HG02884 (cell line): ENCODE measurements around the gene MCOLN1.

Source experiments
- ATAC-seq: cut with Tn5 transposase; IDR thresholded peaks from one replicate; pipeline ENCODE4 v1.9.1; 2021; ENCODE audit warnings: mild to moderate bottlenecking, moderate library complexity; ENCODE audit not compliant: unreplicated experiment

MCOLN1 gene

DNA sequence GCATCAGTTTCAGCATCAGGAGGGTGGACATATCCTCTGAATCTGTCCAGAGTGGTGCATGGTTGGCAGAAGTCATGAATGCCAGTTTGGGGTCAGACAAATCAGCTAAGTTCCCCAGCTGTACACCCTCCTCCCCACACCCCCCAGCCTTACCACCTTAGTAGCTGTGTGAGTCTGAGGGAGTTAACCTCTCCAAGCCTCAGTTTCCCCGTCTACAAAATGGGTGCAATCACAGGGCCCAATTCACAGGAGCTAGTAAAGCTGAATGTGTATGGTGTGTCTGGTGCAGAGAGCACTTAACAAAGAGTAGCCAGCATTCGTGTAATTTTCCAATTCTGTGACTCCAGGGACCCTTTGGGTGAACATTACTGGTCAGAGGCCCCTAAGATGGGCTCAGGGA lies 19.9 kb upstream of the MCOLN1 start:
- ATAC-seq, result no peak

DNA sequence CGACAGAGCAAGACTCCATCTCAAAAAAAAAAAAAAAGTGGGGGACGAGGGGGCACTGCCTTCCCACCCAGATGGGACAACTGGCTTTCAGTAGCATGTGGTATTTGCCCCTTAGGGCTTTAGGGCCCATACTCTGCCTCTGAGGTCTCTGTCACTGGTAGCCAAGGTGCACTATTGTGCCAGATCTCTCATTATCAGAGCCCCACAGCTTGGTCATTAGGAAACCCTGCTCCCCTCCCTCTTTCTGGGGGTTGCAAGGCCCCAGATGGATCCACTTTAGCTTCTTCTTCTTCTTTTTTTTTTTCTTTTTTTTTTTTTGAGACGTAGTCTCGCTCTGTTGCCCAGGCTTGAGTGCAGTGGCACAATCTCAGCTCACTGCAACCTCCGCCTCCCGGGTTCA lies 17.7 kb upstream of the MCOLN1 start:
- ATAC-seq, result no peak

DNA sequence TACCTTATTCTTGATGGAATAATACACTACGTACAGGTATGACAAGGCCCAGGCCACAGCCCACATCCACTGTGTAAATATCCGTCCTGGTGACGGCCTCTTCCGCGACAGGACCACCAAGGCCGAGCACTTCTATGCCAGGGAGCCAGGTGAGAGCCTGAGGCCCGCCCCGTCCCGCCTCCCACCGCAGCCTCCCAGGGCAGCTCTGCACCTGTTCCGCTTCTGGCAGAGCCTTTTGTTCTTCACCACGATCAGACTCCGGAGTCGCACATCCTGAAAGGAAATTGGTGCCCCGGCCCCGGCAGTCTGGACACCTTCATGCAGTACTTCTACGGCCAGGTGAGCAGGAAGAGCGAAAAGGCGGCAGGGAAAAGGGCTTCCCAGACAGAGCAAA lies 17.1 kb upstream of the MCOLN1 start:
- ATAC-seq, result no peak

DNA sequence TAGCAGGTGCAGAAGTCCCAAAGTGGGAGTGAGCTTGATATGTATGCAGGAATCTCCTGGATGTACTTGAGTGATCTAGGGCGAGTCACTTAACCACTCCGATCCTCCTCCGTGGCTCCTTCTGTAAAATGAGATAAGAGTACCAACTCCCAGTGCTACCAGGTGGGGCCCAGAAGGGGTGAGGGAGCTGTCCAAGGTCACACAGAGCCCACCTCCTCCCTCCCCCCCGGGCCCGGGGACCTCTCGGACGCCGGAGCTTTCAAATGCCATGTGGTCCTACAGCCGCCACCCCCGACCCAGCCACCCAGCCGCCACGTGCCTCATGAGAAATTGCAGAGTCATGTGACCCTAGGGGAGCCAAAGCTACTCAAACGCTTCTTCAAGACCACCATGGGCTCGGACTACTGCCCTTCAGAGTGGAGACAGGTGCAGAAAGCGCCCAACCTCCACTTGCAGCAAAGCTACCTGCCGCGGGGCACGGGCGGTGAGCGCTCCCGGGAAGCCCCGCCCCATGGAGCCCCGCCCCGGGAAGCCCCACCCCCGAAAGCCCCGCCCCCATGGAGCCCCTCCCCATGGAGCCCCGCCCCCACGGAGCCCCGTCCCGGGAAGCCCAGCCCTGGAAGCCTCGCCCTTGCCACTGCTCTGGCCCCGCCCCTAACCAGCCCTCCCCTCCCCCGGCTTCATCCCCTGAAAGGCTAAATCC lies 16.6 kb upstream of the MCOLN1 start:
- ATAC-seq, result no peak

DNA sequence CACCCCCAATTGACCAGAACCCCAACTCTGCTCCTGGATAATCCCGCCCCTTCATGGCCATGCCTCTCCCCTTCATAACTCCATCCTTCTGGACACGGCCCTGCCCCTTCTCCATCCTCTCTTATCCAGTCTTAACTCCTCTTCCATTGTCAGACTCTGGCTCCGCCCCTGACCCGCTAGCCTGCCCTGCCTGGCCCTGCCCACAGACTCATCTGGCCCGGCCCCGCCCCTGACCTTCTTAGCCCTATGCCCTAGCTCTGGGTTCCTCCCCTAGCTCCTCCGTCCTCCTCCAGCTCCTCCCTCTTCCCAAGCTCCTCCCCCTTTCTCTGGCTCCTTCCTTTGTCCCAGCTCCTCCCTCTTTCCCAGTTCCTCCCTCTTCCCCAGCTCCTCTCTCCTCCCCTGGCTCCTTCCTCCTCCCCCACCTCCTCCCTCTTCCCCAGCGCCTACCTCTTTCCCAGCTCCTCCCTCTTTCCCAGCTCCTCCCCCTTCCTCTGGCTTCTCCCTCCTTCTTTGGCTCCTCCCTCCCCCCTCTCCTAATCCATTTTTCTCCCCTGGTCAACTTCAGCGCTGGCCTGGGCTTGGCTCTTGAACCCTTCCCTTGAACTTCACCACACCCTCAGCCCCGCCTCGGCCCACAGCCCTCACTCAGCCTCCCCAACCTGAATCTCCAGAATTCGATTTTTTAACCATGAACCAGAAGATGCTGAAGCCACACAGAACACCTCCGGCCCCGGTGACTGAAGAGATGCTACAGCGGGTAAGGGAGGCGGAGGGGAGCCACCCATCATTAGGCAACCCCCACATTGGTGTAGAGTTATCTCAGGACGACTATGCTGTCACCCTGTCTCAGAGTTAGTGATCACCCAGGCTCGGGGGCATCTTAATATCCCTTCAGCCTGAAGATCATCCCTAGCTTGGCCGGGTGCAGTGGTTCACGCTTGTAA lies 15.8 kb upstream of the MCOLN1 start:
- ATAC-seq, result no peak

DNA sequence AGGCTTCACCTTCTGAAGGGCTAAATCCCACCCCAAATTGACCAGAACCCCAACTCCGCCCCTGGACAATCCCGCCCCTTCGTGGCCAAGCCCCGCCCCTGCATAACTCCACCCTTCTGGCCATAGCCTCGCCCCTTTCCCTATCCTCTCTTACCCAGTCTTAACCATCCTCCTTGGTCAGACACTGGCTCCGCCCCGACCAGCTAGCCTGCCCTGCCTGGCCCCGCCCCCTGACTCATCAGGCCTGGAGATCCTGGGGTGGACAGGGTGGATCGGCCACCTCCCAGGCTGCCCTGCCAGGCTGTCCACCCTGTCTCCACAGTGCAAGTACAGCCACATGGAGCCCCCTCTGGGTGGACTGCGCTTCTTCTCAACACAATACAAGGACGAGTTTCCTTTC lies 14.5 kb upstream of the MCOLN1 start:
- ATAC-seq, result no peak

DNA sequence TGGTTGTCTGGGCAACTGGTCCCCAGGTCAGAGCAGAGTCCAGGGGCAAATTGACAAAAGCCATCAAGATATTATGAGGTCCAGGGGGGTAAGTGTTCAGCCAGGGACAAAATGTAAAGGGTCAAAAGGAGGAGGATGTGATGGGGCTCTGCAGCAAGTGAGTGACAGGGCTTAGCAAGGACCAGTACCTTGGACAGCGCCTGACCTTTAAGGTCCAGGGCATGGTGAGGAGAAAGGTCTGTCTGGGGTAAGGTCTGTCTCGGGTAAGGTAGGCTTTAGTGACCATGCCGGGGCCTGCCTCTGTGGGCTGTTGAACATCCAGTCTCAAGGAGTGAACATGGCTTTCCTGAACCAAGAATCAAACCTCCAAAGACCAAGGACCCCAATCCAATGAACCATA lies 12.8 kb upstream of the MCOLN1 start:
- no peak for ATAC-seq

DNA sequence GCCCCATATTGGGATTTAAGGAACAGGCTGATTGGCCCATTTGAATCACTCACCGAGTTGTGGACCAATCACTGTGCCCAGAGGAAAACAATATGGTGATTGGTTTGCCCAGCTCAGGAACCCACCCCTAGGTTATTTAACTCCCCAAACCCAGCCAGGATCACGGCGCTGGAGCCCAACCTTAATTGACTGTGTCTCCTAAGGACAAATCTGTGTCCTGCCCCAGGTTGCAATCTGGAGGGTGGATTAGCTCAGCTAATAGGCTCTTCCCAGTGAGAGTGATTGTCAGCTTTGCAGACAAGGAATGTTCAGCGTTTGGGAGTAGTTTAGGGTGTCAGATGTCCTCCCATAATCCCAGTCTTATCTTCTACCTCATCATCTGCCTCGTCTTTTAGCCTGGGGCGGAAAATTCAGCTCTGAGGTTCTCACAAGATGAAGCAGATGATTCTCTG lies 10.0 kb upstream of the MCOLN1 start:
- ATAC-seq, result no peak

DNA sequence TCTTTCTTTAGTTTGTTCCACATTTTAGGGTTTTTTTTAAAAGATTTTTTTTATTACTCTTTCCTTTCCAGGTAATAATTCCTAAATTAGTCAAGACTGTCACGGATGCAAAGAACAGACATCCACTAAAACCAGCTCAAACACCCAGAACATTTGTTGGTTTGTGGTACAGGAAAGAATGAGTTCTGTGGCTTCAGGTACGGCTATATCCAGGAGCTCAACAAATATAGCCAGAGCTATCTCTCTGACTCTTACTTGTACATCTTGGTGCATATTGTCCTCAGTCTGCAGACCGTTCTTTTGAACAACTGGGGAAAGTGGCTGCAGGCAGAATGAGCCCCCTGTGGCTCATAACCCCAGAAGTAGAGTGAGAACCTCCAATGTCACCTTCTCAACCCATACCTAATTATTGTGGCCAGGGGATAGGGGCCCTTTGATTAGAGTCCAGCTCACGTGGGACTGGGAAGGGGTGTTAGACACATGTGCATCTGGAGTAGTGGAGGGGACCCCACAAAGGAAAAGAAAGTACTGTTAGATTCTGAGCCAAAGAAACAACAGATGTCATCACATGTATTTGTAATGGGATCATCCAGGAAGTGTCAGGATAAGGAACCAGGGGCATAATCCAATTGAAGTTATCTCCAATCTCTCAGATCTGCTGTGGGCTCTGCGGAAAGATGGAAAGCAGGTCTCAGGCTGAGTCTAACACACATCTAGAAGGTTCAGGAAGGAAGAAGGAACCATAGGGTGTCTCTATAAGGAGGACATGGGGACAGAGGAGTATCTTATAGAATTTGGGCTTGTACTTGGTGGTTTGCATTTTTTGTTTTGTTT lies 8.4 kb upstream of the MCOLN1 start:
- no peak for ATAC-seq

DNA sequence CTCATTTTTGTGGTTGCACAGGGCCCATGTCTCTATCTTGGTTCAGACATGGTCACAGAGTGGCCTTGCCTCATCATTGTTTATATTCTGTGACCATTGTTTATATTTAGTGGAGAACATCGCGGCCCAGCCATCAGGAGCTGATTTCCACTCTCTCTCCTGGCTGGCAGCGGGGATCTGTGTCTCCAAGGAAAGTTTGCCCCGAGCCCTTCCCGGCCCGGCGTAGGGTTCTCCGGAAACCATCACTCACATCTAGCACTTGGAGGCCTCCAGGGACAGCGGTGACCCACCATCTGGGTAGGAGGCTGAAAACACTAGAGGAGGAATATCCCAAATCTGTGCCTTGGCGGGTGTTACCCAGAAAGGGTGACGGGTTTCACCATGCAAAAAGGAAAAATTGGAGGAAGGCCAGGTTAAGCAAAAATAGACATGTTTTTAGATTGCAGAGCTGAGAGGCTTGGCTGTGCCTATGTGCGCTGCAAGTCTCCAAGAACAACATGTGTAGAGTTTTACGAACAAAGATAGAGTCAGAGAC lies 7.2 kb upstream of the MCOLN1 start:
- ATAC-seq, result no peak

DNA sequence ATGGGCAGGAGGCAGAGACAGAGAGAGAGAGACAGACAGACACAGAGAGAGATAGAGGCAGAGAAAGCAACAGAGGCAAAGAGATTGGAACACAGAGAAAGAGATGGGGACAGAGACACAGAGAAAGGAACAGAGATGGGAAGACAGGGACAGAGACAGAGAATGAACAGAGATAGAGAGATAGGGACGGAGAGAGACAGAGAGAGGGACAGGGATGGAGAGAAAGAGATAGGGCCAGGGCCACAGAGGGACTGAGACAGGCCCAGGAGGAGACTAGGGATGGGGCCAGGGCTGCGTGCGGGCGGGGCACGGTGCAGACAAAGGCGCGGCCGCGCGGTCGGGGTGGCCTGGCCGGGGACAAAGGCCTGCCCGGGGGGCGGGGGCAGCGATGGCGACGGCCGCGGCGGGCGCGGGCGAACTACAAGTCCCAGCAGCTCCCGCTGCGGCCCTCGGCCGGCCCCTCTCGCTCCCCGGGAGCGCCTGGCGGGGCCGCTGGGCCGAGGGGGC lies 6.7 kb upstream of the MCOLN1 start, which contains the start of gene ZNF358:
Gene ZNF358 (plus strand): TSS at position 459 of the 507 bp plus-strand sequence. CDS start 3,140 bp downstream, outside the sequence.
- ATAC-seq, result no peak

DNA sequence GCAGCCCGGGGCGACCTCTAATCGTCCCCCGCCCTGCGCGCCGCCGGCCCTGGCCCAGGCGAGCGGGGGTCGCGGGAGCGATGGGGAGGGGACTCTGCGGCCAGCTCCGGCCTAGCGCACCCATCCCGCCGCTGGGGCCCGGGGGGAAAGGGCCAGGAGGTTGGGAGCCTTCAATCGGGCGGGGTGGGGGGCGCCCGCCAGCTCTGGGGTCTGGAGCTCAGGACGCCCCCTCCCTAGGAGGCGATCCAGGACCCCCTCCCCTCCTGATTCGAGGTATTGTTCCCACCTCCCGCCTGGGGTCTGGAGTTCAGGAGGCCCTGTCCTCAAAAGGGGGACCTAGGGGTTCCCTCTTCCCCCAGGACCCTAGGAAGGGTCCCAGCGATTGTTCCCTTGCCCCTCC lies 6.1 kb upstream of the MCOLN1 start:
- ATAC-seq, result no peak

DNA sequence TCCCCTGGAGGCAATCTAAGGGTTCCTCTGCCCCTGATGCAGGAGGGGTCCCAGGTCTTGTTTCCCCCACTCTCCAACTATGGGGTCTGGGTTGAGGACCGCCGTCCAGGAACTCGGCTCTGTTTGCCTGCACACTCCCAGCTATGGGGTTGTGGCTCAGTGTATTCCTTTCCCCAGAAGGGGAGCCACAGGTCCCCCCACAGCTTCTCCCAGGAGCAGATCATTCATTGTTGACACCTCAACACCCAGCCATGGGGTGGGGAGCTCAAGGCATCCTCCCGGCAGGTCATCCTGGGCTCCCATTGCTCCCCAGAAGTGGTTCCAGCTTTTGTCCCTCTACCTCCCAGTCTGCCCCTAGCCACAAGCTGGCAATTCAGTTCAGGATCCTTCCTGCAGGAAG lies 5.5 kb upstream of the MCOLN1 start:
- no peak for ATAC-seq

DNA sequence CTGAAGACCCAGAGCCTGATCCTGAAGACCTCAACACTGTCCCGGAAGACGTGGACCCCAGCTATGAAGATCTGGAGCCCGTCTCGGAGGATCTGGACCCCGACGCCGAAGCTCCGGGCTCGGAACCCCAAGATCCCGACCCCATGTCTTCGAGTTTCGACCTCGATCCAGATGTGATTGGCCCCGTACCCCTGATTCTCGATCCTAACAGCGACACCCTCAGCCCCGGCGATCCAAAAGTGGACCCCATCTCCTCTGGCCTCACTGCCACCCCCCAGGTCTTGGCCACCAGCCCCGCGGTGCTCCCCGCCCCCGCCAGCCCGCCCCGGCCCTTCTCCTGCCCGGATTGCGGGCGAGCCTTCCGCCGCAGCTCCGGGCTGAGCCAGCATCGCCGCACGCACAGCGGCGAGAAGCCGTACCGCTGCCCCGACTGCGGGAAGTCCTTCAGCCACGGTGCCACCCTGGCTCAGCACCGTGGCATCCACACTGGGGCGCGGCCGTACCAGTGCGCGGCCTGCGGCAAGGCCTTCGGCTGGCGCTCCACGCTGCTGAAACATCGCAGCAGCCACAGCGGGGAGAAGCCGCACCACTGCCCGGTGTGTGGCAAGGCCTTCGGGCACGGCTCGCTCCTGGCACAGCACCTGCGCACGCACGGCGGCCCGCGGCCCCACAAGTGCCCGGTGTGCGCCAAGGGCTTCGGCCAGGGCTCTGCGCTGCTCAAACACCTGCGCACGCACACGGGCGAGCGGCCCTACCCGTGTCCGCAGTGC lies 2.9 kb upstream of the MCOLN1 start:
- ATAC-seq, result no peak

DNA sequence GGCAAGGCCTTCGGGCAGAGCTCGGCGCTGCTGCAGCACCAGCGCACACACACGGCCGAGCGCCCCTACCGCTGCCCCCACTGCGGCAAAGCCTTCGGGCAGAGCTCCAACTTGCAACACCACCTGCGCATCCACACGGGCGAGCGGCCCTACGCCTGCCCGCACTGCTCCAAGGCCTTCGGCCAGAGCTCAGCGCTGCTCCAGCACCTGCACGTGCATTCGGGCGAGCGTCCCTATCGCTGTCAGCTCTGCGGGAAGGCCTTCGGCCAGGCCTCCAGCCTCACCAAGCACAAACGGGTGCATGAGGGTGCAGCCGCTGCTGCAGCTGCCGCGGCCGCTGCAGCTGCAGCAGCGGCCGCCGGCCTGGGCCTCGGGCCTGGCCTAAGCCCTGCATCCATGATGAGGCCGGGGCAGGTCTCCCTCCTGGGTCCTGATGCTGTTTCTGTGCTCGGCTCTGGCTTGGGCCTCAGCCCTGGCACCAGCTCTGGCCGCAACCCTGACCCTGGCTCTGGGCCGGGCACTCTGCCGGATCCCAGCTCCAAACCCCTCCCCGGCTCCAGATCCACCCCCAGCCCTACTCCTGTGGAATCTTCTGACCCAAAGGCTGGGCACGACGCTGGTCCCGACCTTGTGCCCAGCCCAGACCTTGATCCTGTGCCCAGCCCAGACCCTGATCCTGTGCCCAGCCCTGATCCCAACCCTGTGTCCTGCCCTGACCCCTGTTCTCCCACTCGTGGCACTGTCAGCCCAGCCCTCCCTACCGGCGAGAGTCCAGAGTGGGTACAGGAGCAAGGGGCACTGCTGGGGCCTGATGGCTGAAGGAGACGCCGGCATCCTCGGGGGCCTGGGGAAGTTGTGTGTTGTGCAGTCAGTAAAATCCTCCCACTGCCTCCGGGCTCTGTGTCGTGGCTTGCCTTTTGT lies 2.0 kb upstream of the MCOLN1 start:
- no peak for ATAC-seq

DNA sequence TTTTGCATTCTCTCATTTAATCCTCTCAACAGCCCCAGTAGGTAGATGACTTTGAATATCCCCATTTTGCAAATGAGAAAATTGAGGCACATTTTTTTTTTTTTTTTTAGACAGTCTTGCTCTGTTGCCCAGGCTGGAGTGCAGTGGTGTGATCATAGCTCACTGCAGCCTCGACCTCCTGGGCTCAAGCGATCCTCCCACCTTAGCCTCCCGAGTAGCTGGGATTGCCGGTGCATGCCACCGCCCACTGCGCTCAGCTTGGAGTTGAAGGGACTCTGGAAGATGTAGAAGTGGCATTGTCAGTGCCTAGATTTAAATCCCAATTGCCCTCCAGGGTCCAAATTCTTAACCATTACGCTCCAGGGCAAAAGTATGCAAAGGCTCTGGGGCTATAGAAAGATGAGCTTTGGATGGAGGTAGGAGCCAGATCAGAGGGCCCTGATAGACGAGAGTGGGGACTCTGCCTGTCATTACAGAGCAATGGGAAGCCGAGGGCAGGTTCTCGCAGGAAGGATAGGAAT lies 813 bp upstream of the MCOLN1 start:
- ATAC-seq, result no peak

DNA sequence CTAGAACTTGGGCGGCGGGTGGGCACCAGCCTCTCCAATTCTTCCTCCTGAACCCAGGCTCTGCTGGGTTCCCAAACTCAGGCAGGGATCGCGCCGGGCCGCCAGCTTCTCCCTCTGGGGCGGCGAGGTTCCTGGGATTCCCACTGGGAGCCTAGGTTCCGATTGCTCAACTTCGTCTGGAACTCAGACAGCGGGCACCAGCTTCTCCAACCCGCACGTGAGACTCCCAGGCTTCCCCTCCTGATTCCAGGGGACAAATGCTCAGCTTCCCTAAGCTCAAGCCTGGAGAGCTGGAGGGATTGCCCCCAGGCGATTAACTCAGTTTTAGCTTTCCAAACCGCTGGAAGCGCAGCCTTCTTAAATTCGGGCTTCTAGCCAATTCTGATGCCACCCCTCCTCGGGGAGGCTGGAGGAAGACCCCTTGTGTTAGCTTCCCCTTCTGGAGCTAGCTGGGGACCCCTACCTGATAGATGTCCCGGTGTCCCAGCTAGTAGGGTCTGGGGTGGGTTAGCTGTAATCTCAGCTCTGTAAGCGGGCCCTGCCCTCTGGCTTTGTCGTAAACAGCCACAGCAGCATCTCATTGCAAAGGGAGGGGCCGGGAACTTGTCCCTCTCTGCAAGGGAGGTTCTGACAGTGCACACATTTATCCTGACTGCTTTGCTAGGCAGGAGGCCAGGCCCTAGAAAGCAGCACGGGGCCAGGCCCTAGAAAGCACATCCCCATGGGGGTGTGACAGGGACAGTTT lies 671 bp downstream of the MCOLN1 start:
- no peak for ATAC-seq

DNA sequence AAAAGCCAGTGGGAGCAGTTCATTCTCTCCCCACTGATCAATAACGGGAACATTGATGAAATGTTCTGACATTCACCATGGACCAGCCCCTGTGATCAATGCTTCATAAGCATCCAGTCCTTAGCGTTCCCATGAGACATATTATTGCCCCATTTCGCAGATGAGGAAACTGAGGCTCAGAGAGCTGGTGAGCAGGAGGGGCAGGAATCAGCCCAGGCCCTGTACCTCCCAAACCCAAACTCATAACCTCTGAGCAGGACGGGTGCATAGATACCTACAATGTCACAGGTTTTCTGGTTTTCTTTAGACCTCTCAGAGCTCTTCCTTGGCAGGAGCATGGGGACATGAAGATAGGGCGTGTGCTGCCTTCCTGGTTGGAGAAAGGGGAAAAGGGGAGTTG lies 2.1 kb downstream of the MCOLN1 start:
- ATAC-seq, result no peak
